Spleen (tissue), 7 donors: ENCODE results near the gene MRPL37.

Experiments used
- POLR2A ChIP-seq, 3 donors: fragments of 450-650 bp; IDR thresholded peaks; one replicate each; pipeline ENCODE4 v1.5.1; 2017; ENCODE audit warnings: antibody characterized with exemption in 3 of 3, mild to moderate bottlenecking in 1 of 3
- POLR2AphosphoS5 ChIP-seq, 3 donors: sonication (generic); formaldehyde crosslinking; IDR thresholded peaks; one replicate each; pipeline ENCODE4 v1.5.1; 2017; ENCODE audit warnings: antibody characterized with exemption in 3 of 3
- TF ChIP-seq, protein P1 (sequence below), 11 experiments: fragments of 200-600 bp in 7 of 11; fragments of 450-650 bp in 4 of 11; sonication (generic) in 4 of 11; IDR thresholded peaks in 8 of 11; conservative IDR thresholded peaks in 3 of 11; 1 replicate in 7 of 11; 2 replicates in 4 of 11; pipeline versions ENCODE4 v1.4.0 to v1.8.0; 2016 to 2021; ENCODE audit warnings: antibody characterized with exemption in 11 of 11, inconsistent platforms in 4 of 11, mild to moderate bottlenecking in 1 of 11
- donor health status: DM: no; HTN: no; CAD: no; lungs with moderate emphysema.
- donor health status: DM: no; HTN: no; CAD: no.
- donor health status: DM: no; HTN: no; CAD: no.

DNA sequence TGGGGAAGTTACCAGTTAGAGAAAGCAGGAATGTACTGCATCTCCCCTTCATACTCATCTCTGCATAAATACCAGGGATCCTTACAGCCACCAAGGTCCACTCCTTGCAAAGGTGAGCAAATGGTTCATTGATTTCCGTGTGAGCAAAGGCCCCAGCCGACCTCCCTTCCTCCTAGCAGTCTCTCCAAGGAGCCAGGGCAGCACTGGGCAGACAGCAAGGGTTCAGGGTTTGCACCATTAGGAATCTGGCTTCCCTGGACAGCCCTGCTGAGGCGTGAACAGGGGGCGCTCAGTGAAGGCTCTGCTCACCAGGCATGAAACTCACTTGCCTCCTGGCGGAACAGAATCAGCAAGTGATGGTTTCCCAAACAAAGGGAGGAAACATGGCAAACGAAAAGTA, 65.7 kb downstream of the MRPL37 start:
- TF ChIP-seq, protein P1, sequence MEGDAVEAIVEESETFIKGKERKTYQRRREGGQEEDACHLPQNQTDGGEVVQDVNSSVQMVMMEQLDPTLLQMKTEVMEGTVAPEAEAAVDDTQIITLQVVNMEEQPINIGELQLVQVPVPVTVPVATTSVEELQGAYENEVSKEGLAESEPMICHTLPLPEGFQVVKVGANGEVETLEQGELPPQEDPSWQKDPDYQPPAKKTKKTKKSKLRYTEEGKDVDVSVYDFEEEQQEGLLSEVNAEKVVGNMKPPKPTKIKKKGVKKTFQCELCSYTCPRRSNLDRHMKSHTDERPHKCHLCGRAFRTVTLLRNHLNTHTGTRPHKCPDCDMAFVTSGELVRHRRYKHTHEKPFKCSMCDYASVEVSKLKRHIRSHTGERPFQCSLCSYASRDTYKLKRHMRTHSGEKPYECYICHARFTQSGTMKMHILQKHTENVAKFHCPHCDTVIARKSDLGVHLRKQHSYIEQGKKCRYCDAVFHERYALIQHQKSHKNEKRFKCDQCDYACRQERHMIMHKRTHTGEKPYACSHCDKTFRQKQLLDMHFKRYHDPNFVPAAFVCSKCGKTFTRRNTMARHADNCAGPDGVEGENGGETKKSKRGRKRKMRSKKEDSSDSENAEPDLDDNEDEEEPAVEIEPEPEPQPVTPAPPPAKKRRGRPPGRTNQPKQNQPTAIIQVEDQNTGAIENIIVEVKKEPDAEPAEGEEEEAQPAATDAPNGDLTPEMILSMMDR (IDR thresholded peaks at IDR 0.05 in 8 of 11, conservative IDR thresholded peaks at IDR 0.05 in 3 of 11), result no peak
- no peak for TF ChIP-seq POLR2A (IDR thresholded peaks at IDR 0.05)
- no peak for TF ChIP-seq POLR2AphosphoS5 (IDR thresholded peaks at IDR 0.05)
